GM12878 (cell line): ENCODE results near the gene GSTO1. TPM values are rescaled to one million over a fixed set of nuclear protein-coding genes. Genes with fewer than 3 reads are reported as not detected.

Source experiments
- ATAC-seq: fragments of 200-7000 bp; cut with Tn5 transposase; 3 replicates; pipeline ENCODE4 v1.9.1; 2020; ENCODE audit warnings: mild to moderate bottlenecking, moderate library complexity
- BruUV-seq: library from RNA; stranded (reverse); fragments of 400-500 nt; replicated peaks from 2 replicates; lab custom pipeline; 2021; lab: Mats Ljungman, UMichigan
- CTCF ChIA-PET: fragments of 300-600 bp; sonication (Branson Sonifier 250); formaldehyde crosslinking; extraction: SDS; loops from one replicate; lab custom pipeline; 2021; ENCODE audit warnings: inconsistent platforms; lab: Yijun Ruan, JAX
- POLR2A ChIA-PET: fragments of 350-600 bp; formaldehyde crosslinking; extraction: SDS; loops from one replicate; lab custom pipeline; 2021; ENCODE audit warnings: inconsistent platforms; lab: Charles Lee
- RAD21 ChIA-PET: fragments of 300-600 bp; sonication (Branson Sonifier 250); formaldehyde crosslinking; loops from one replicate; lab custom pipeline; 2023; ENCODE audit warnings: antibody characterized with exemption; ENCODE audit not compliant: unreplicated experiment; lab: Charles Lee
- SMC1A ChIA-PET: fragments of 300-600 bp; sonication (Branson Sonifier 250); formaldehyde crosslinking; loops from one replicate; lab custom pipeline; 2023; ENCODE audit not compliant: unreplicated experiment, uncharacterized antibody; lab: Charles Lee
- DNase-seq: peaks from one replicate; pipeline ENCODE4 v3.0.0-alpha.2; 2011; ENCODE audit warnings: low read depth, low spot score
- FAIRE-seq: peaks from 3 replicates; lab custom pipeline; 2011; peaks lifted over from hg19 to GRCh38; lab: Jason Lieb, UNC
- H2AFZ ChIP-seq: 2 replicates; pipeline ENCODE4 v1.6.0; 2011; ENCODE audit warnings: low read depth, low read length, control low read depth; ENCODE audit not compliant: control insufficient read depth
- H3K27ac ChIP-seq: 2 replicates; pipeline ENCODE4 v1.5.1; 2011; ENCODE audit warnings: control low read depth; ENCODE audit not compliant: control insufficient read depth, insufficient read depth
- H3K27me3 ChIP-seq, 2 experiments: replicated peaks in 1 of 2; 2 replicates each; pipeline versions ENCODE4 v1.6.0 to v1.6.1; 2011; ENCODE audit warnings: low read length in 1 of 2; ENCODE audit not compliant: control insufficient read depth in 2 of 2, insufficient read depth in 2 of 2
- H3K36me3 ChIP-seq, 2 experiments: 2 replicates each; pipeline ENCODE4 v1.5.1; 2011; ENCODE audit warnings: low read length in 1 of 2; ENCODE audit not compliant: control insufficient read depth in 2 of 2, insufficient read depth in 2 of 2
- H3K4me1 ChIP-seq: 2 replicates; pipeline ENCODE4 v1.6.1; 2011; ENCODE audit warnings: mild to moderate bottlenecking, low read length, moderate library complexity, mixed read lengths; ENCODE audit not compliant: control insufficient read depth, insufficient read depth
- H3K4me2 ChIP-seq: 2 replicates; pipeline ENCODE4 v1.6.0; 2011; ENCODE audit warnings: control low read depth; ENCODE audit not compliant: control insufficient read depth, insufficient read depth
- H3K4me3 ChIP-seq: fragments of 200-600 bp; sonication (generic); 2 replicates; pipeline ENCODE4 v1.5.1; 2016
- H3K79me2 ChIP-seq: 2 replicates; pipeline ENCODE4 v1.6.0; 2011; ENCODE audit warnings: low read length; ENCODE audit not compliant: control insufficient read depth, insufficient read depth
- H3K9ac ChIP-seq: 2 replicates; pipeline ENCODE4 v1.8.0; 2011; ENCODE audit warnings: low read length, control low read depth, mixed read lengths; ENCODE audit not compliant: control insufficient read depth, insufficient read depth
- H3K9me3 ChIP-seq: replicated peaks from 3 replicates; pipeline ENCODE4 v1.5.1; 2011; ENCODE audit warnings: mild to moderate bottlenecking, low read length; ENCODE audit not compliant: control insufficient read depth, insufficient read depth
- H4K20me1 ChIP-seq: 2 replicates; pipeline ENCODE4 v1.6.0; 2011; ENCODE audit not compliant: control insufficient read depth, insufficient read depth
- CHD4 ChIP-seq: fragments of 200-600 bp; sonication (generic); IDR thresholded peaks from 2 replicates; pipeline ENCODE4 v1.6.1; 2016; ENCODE audit warnings: mild to moderate bottlenecking
- EGR1 ChIP-seq, 2 experiments: IDR thresholded peaks; 1 replicate in 1 of 2; 2 replicates in 1 of 2; pipeline ENCODE4 v1.6.1; 2011 to 2012; ENCODE audit warnings: low read depth in 2 of 2, low read length in 2 of 2, borderline replicate concordance in 1 of 2, mild to moderate bottlenecking in 1 of 2, moderate library complexity in 1 of 2
- HDGF ChIP-seq: fragments of 450-650 bp; IDR thresholded peaks from 2 replicates; pipeline ENCODE4 v1.6.1; 2016; ENCODE audit warnings: antibody characterized with exemption
- HSF1 ChIP-seq: fragments of 150-350 bp; IDR thresholded peaks from 2 replicates; pipeline ENCODE4 v1.6.1; 2014; ENCODE audit warnings: mild to moderate bottlenecking, low read depth, low read length
- JUNB ChIP-seq: IDR thresholded peaks from 2 replicates; pipeline ENCODE4 v1.6.1; 2016; ENCODE audit warnings: antibody characterized with exemption, mild to moderate bottlenecking
- KDM1A ChIP-seq: fragments of 200-600 bp; sonication (generic); IDR thresholded peaks from 2 replicates; pipeline ENCODE4 v1.6.1; 2016; ENCODE audit warnings: borderline replicate concordance
- MEF2B ChIP-seq: fragments of 450-650 bp; IDR thresholded peaks from 2 replicates; pipeline ENCODE4 v1.6.1; 2018; ENCODE audit warnings: mild to moderate bottlenecking, moderate library complexity; ENCODE audit not compliant: partially characterized antibody, poor library complexity, severe bottlenecking
- MXI1 ChIP-seq: fragments of 150-350 bp; IDR thresholded peaks from 2 replicates; pipeline ENCODE4 v1.6.1; 2011; ENCODE audit warnings: low read depth, mild to moderate bottlenecking, inconsistent platforms, low read length, improper control_type of control experiment
- NFXL1 ChIP-seq: fragments of 450-650 bp; IDR thresholded peaks from 2 replicates; pipeline ENCODE4 v1.6.1; 2017; ENCODE audit warnings: antibody characterized with exemption, mild to moderate bottlenecking, borderline replicate concordance
- POLR2A ChIP-seq: IDR thresholded peaks from 2 replicates; pipeline ENCODE4 v1.6.1; 2011; ENCODE audit warnings: low read depth, mild to moderate bottlenecking, low read length
- POU2F2 ChIP-seq: IDR thresholded peaks from 3 replicates; pipeline ENCODE4 v1.6.1; 2011; ENCODE audit warnings: low read depth, mild to moderate bottlenecking, low read length, borderline replicate concordance
- SIN3A ChIP-seq: IDR thresholded peaks from 2 replicates; pipeline ENCODE4 v1.6.1; 2012; ENCODE audit warnings: low read depth, low read length, improper control_type of control experiment
- ZNF217 ChIP-seq: fragments of 450-650 bp; IDR thresholded peaks from 2 replicates; pipeline ENCODE4 v1.6.1; 2017; ENCODE audit warnings: antibody characterized with exemption, mild to moderate bottlenecking
- ZNF384 ChIP-seq: IDR thresholded peaks from 2 replicates; pipeline ENCODE4 v1.6.1; 2012; ENCODE audit warnings: low read depth, mild to moderate bottlenecking, low read length, improper control_type of control experiment, borderline replicate concordance
- WGBS: methylation state at CpG from one replicate; pipeline ENCODE4 v1.1.6; 2016; ENCODE audit warnings: low lambda C conversion rate; ENCODE audit not compliant: insufficient replicate concordance, insufficient coverage; ENCODE audit errors: missing lambda C conversion rate; 5-methylcytosine and 5-hydroxymethylcytosine counted together
- in situ Hi-C: fragments of 300-500 bp; cut with MboI; formaldehyde crosslinking; loops from 9 replicates; pipeline ENCODE4 v1.14.3; 2018; ENCODE audit warnings: mixed read lengths
- intact Hi-C: fragments of 100-400 bp; cut with micrococcal nuclease; formaldehyde crosslinking; loops from one replicate; pipeline ENCODE4 v1.14.2; 2022; ENCODE audit not compliant: unreplicated experiment
- polyA plus RNA-seq, 11 experiments: library from polyadenylated mRNA; depleted of rRNA in 4 of 11; unstranded in 6 of 11; stranded (reverse) in 5 of 11; fragments of >200 nt; fragmentation: Nextera tagmentation in 4 of 11; fragmentation: Illumina TruSeq in 1 of 11; extraction: Ambion mirVana in 4 of 11; extraction: Trizol in 1 of 11; gene quantifications; 1 replicate in 1 of 11; 2 replicates in 10 of 11; pipeline versions ENCODE4 v1.2.1 to v1.2.3, GENCODE V29; 2011 to 2016; ENCODE audit warnings: inconsistent platforms in 2 of 11, missing spikeins in 2 of 11, low read depth in 1 of 11
- total RNA-seq, 4 experiments: library from RNA; depleted of rRNA in 3 of 4; stranded (reverse); fragments of >200 nt in 3 of 4; fragmentation: Illumina TruSeq in 1 of 4; extraction: Trizol in 1 of 4; gene quantifications; 2 replicates each; pipeline versions ENCODE4 v1.2.1 to v1.2.3, GENCODE V29; 2013 to 2021
- TF ChIP-seq, protein P1 (sequence below): fragments of 450-650 bp; formaldehyde crosslinking; IDR thresholded peaks from 2 replicates; pipeline ENCODE4 v1.4.0; 2020; ENCODE audit warnings: mild to moderate bottlenecking, moderate library complexity

Gene GSTO1
- total and polyA plus RNA-seq, 10 of the 15 experiments (the other 5 are each of a cell fraction or from before 2014, with no cell fraction given): 53.1 to 197 (median 112) TPM

GRCh38 chr10:104251443-104251842 is 3.2 kb upstream of the GSTO1 start:
- H3K27me3 ChIP-seq: no peaks in the 10 kb centered on the region
- peaks cover 3% of the 10 kb centered on the region; the same call in 1 of the 3 replicates for H3K9me3 ChIP-seq
- TF ChIP-seq ZNF384: no peak
- no peak for TF ChIP-seq MXI1
- TF ChIP-seq, protein P1, sequence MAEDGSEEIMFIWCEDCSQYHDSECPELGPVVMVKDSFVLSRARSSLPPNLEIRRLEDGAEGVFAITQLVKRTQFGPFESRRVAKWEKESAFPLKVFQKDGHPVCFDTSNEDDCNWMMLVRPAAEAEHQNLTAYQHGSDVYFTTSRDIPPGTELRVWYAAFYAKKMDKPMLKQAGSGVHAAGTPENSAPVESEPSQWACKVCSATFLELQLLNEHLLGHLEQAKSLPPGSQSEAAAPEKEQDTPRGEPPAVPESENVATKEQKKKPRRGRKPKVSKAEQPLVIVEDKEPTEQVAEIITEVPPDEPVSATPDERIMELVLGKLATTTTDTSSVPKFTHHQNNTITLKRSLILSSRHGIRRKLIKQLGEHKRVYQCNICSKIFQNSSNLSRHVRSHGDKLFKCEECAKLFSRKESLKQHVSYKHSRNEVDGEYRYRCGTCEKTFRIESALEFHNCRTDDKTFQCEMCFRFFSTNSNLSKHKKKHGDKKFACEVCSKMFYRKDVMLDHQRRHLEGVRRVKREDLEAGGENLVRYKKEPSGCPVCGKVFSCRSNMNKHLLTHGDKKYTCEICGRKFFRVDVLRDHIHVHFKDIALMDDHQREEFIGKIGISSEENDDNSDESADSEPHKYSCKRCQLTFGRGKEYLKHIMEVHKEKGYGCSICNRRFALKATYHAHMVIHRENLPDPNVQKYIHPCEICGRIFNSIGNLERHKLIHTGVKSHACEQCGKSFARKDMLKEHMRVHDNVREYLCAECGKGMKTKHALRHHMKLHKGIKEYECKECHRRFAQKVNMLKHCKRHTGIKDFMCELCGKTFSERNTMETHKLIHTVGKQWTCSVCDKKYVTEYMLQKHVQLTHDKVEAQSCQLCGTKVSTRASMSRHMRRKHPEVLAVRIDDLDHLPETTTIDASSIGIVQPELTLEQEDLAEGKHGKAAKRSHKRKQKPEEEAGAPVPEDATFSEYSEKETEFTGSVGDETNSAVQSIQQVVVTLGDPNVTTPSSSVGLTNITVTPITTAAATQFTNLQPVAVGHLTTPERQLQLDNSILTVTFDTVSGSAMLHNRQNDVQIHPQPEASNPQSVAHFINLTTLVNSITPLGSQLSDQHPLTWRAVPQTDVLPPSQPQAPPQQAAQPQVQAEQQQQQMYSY (CRISPR knock-in tag): no peak
- TF ChIP-seq EGR1 (IDR thresholded peaks at IDR 0.05; ENCODE audit: borderline replicate concordance in 1 of 2, low read depth in 2 of 2, low read length in 2 of 2): no peak
- no peak for TF ChIP-seq HSF1
- no peak for TF ChIP-seq HDGF
- no peak for TF ChIP-seq CHD4
- no peak for TF ChIP-seq POU2F2
- no peak for TF ChIP-seq JUNB
- TF ChIP-seq NFXL1: no peak
- TF ChIP-seq MEF2B: no peak
- no peak for TF ChIP-seq ZNF217
- TF ChIP-seq SIN3A: no peak
- no peak for TF ChIP-seq KDM1A
- no peak for TF ChIP-seq POLR2A
- no peaks in the 10 kb centered on the region for H3K36me3 ChIP-seq
- no peaks in the 10 kb centered on the region for H4K20me1 ChIP-seq
- FAIRE-seq: no peak
- peaks cover 7% of the 10 kb centered on the region for H3K4me1 ChIP-seq
- BruUV-seq: no TSS peak
- no peak overlapping the region for H3K9ac ChIP-seq
- no peak for ATAC-seq
- in situ Hi-C loops: no loop called here
- H2AFZ ChIP-seq: no peak overlapping the region
- no peak overlapping the region for H3K4me3 ChIP-seq
- POLR2A ChIA-PET: no interaction called here
- RAD21 ChIA-PET: no interaction called here
- peaks cover 22% of the 10 kb centered on the region for H3K79me2 ChIP-seq
- intact Hi-C loops: no loop called here
- no peak for DNase-seq
- 72% methylated on average over 6 of the region's 6 CpGs for WGBS
- H3K4me2 ChIP-seq: no peak overlapping the region
- CTCF ChIA-PET: no interaction called here
- SMC1A ChIA-PET: no interaction called here
- no peak overlapping the region for H3K27ac ChIP-seq
